GM19455 (cell line): Measurements from ENCODE around the gene SRBD1.

ENCODE experiments used
- ATAC-seq: cut with Tn5 transposase; IDR thresholded peaks from one replicate; pipeline ENCODE4 v1.9.1; 2021; ENCODE audit not compliant: unreplicated experiment

Gene SRBD1

GRCh38 chr2:45634223-45634622 is 23.2 kb upstream of the SRBD1 start:
- no peak for ATAC-seq

- no peak for ATAC-seq
Measured at GRCh38 chr2:45631955-45632354, 20.9 kb upstream of the SRBD1 start.

GRCh38 chr2:45631319-45631718 is 20.3 kb upstream of the SRBD1 start:
- no peak for ATAC-seq

- no peak for ATAC-seq
Measured at GRCh38 chr2:45629971-45630370, 18.9 kb upstream of the SRBD1 start.

- no peak for ATAC-seq
Measured at GRCh38 chr2:45627911-45628310, 16.8 kb upstream of the SRBD1 start.

- no peak for ATAC-seq
Measured at GRCh38 chr2:45626387-45627221, 15.5 kb upstream of the SRBD1 start.

GRCh38 chr2:45625824-45626223 is 14.8 kb upstream of the SRBD1 start:
- no peak for ATAC-seq

- ATAC-seq, result no peak
Measured at GRCh38 chr2:45623098-45623497, 12.0 kb upstream of the SRBD1 start.

- no peak for ATAC-seq
Measured at GRCh38 chr2:45622336-45623075, 11.4 kb upstream of the SRBD1 start.

- ATAC-seq, result no peak
Measured at GRCh38 chr2:45617496-45617895, 6.4 kb upstream of the SRBD1 start.

GRCh38 chr2:45616658-45617411 is 5.8 kb upstream of the SRBD1 start:
- ATAC-seq, result no peak

GRCh38 chr2:45614871-45615415 is 3.9 kb upstream of the SRBD1 start:
- no peak for ATAC-seq

GRCh38 chr2:45614330-45614729 is 3.3 kb upstream of the SRBD1 start:
- no peak for ATAC-seq

GRCh38 chr2:45612731-45613130 is 1.7 kb upstream of the SRBD1 start:
- ATAC-seq, result no peak

GRCh38 chr2:45612285-45612684 is 1.2 kb upstream of the SRBD1 start:
- ATAC-seq, result no peak

- peak; percentile 56 for ATAC-seq
Measured at GRCh38 chr2:45610281-45611019, 617 bp downstream of the SRBD1 start.

- ATAC-seq, result no peak
Measured at GRCh38 chr2:45607701-45608100, 3.4 kb downstream of the SRBD1 start.

- ATAC-seq, result no peak
Measured at GRCh38 chr2:45606796-45607195, 4.3 kb downstream of the SRBD1 start.

- no peak for ATAC-seq
Measured at GRCh38 chr2:45605116-45605515, 6.0 kb downstream of the SRBD1 start.

- ATAC-seq, result no peak
Measured at GRCh38 chr2:45602624-45603023, 8.4 kb downstream of the SRBD1 start.

GRCh38 chr2:45598545-45598944 is 12.5 kb downstream of the SRBD1 start:
- ATAC-seq, result no peak
